ENCODE measurements around the gene GRID2. TPM values are rescaled to one million over a fixed set of nuclear protein-coding genes. Genes with fewer than 3 reads are reported as not detected.

Gene GRID2
- total RNA-seq, 1 donor: 0.63 TPM

DNA sequence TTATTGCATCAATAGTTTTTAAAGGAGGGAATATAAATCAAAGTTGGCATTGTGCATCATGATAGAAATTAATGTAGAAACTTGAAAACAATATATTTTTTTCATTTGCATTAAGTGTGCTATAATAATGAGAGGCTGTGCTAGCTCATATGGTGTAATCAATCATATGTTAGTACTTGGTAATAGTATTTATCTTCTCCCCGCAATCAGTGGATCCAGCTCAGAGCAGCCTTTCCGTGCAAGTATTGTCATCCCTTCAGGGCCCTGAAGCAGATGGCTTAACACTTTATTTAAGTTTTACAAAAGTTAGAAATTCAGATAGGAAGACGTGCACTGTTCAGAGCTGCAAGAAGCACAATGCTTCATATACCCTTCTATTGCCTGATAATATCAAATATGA, 908.5 kb downstream of the GRID2 start:
- no peak overlapping the region for H3K4me3 ChIP-seq (ENCODE audit: low read depth, low read length)
- TF ChIP-seq, protein P1, sequence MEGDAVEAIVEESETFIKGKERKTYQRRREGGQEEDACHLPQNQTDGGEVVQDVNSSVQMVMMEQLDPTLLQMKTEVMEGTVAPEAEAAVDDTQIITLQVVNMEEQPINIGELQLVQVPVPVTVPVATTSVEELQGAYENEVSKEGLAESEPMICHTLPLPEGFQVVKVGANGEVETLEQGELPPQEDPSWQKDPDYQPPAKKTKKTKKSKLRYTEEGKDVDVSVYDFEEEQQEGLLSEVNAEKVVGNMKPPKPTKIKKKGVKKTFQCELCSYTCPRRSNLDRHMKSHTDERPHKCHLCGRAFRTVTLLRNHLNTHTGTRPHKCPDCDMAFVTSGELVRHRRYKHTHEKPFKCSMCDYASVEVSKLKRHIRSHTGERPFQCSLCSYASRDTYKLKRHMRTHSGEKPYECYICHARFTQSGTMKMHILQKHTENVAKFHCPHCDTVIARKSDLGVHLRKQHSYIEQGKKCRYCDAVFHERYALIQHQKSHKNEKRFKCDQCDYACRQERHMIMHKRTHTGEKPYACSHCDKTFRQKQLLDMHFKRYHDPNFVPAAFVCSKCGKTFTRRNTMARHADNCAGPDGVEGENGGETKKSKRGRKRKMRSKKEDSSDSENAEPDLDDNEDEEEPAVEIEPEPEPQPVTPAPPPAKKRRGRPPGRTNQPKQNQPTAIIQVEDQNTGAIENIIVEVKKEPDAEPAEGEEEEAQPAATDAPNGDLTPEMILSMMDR (IDR thresholded peaks at IDR 0.05; ENCODE audit: insufficient read depth, low read length): no peak
- no peak for DNase-seq (ENCODE audit: low read depth)

DNA sequence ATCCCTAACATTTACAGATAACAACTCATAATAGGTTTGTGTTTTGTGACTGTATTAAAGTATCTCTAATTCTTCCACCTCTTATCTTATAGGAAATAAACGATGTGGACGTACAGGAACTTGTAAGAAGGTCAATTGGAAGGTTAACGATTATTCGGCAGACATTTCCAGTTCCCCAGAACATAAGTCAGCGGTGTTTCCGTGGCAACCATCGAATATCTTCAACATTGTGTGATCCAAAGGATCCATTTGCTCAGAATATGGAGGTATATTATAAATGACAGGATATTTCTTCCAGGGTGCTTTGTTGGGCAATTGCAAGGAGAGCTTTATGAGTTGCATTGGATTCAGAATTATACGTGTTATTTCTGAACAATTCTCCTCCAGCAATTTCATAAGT, 912.9 kb downstream of the GRID2 start:
- no peak for DNase-seq (ENCODE audit: low read depth)
- TF ChIP-seq, protein P1 (IDR thresholded peaks at IDR 0.05; ENCODE audit: insufficient read depth, low read length): no peak
- H3K4me3 ChIP-seq (ENCODE audit: low read depth, low read length): no peak overlapping the region

DNA sequence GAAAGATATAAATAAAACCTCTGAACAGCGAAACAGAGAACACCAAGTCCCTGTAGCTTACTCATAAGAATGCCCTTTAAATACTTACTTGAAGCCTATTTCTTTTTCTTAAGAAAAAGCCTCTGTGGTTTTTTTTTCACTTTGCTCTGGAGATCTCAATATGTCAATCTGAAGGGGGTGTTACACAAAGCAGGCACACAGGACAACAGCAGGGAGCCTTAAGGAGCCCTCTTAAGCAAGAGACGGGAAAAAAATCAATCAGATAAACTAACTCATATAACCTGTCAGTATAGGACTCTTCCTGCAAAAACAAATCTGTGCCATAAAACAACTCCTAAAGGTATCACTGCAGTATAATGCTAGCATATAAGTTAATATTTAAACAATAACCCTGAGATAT, 913.7 kb downstream of the GRID2 start:
- TF ChIP-seq, protein P1 (IDR thresholded peaks at IDR 0.05; ENCODE audit: insufficient read depth, low read length): no peak

DNA sequence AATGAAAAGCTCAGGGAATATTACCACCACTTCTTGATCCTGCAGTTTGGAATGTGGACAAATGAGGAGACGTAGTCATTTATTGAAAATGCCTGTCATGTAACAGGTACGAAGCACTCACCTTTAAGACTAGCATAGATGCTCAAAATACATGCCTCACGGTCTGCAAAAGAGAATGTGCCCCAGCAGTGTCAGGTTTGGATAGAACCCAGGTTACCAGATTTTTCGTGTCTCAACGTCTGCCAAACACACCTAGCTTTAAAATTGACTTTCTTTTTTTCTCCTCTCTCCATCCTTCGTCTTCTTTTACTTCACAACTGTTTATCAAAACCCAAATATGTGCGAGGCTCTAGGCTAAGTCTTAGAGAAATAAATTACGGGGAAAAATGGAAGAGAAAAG, 918.0 kb downstream of the GRID2 start:
- DNase-seq (ENCODE audit: low read depth): no peak
- H3K4me3 ChIP-seq (ENCODE audit: low read depth, low read length): no peak overlapping the region
- TF ChIP-seq, protein P1 (IDR thresholded peaks at IDR 0.05; ENCODE audit: insufficient read depth, low read length): no peak

More for the DNA sequence above, 913.7 kb downstream of the GRID2 start:
- H3K4me3 ChIP-seq (ENCODE audit: low read depth, low read length): no peak overlapping the region
- DNase-seq (ENCODE audit: low read depth): no peak

DNA sequence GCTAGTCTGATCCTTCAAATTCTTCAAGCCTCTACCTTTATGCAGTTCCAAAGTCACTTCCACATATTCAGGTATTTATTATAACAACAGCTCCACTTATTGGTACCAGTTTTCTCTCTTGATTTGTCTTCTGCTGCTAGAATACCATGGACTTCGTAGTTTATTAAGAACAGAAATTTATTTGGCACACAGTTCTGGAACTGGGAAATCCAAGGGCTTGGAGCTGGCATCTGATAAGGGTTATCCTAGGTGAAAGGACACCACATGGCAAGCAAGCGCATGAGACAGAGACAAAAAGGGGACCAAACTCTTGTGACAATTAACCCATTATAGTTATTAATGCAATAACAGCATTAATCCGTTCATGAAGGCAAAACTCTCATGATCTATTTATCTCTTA, 924.3 kb downstream of the GRID2 start:
- TF ChIP-seq, protein P1 (IDR thresholded peaks at IDR 0.05; ENCODE audit: insufficient read depth, low read length): no peak
- no peak overlapping the region for H3K4me3 ChIP-seq (ENCODE audit: low read depth, low read length)
- no peak for DNase-seq (ENCODE audit: low read depth)

DNA sequence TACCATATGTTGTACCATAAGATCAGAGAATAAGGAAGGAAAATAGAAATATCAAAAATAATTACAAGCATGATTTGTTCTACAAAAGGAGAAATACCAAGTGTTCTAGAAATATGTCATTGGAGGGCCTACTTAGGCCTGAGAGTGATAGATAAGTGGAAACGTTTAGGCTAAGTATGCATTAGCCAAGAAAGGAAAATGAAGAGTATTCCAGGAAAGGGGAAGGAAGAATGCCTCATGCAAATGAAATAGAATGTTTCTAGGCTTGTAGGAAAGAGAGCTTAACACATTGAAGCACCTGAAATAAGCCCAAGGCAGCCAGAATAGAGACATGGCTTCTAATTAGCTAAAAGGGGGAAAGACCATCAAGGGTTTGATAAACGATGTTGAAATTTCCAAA, 929.1 kb downstream of the GRID2 start:
- DNase-seq (ENCODE audit: low read depth): no peak
- TF ChIP-seq, protein P1 (IDR thresholded peaks at IDR 0.05; ENCODE audit: insufficient read depth, low read length): no peak
- no peak overlapping the region for H3K4me3 ChIP-seq (ENCODE audit: low read depth, low read length)

DNA sequence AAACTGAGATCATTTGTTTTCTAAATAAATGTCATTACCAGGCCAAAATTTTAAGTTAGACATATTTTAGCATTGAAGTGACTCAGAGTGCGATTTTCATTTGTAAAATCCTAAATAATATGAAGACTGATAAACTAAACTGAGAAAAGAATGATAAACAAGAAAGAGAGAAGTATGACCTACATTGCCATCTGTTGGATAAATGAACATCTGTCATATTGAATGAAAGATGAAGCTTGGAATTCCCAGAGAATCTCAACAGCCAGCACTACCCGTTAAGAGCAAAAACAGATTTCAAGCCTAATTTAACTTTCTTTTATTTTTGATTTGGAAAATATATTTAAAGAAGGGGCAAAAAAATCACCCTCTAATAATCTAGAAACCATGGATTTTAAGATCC, 933.8 kb downstream of the GRID2 start:
- DNase-seq (ENCODE audit: low read depth): no peak
- TF ChIP-seq, protein P1 (IDR thresholded peaks at IDR 0.05; ENCODE audit: insufficient read depth, low read length): no peak
- H3K4me3 ChIP-seq (ENCODE audit: low read depth, low read length): no peak overlapping the region

All from fibroblast of the aortic adventitia (primary cell).